ENCODE data around the gene C2orf78.
A peak's percentile ranks its signal among the peaks of the same experiment; 100 is the strongest.
"Not testable (repeated sequence)": the region's sequence is repeated elsewhere in the genome, so short reads cannot be mapped to it uniquely, and the experiment has no call there.

C2orf78 gene

DNA sequence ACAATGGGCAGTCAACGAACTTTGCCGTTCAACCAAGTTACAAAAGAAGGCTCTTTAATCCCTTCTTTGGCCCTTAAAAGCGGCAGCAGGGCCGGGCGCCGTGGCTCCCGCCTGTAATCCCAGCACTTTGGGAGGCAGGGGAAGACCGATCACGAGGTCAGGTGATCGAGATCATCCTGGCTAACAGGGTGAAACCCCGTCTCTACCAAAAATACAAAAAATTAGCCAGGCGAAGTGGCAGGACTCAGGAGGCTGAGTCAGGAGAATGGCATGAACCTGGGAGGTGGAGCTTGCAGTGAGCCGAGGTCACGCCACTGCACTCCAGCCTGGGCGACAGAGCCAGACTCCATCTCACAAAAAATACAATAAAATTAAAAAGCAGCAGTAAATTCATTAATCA lies 581 bp upstream of the C2orf78 start:
- not testable (repeated sequence) for DNase-seq

DNA sequence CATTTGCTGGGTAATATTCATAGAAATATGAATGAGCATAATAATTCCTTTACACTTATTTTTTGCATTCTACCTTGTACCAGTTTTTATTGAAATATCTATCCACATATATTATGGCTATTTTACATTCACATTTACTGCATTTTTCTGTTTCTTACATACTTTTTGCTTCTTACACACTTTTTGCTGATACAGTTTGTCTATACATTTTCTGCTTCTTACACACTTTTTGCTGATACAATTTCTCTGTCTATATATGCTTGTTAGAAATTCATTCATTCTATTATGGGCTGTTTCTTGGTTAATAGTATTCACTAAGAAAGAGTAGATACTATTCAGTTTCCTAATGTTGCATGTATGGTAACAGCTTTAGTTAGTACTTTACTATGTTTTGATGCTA lies 27.9 kb downstream of the C2orf78 start:
- DNase-seq, result no peak

DNA sequence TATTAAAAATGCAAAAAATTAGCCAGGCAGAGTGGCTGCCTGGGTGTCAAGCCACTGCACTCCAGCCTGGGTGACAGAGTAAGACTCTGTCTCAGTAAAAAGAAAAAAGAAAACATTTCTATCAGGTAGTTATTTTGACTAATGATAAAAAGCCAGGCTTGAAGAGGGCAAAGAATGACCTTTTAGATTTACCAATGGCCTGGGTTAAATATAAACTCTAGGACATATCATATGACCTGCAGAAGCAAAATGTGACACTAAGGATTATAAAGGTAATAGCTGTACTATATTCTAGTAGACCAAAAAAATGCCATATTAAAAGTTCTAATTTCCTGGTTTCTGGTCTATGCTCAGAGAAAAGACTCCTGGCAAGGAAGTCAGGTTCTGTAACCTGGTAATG lies 28.7 kb downstream of the C2orf78 start:
- DNase-seq, result no peak

DNA sequence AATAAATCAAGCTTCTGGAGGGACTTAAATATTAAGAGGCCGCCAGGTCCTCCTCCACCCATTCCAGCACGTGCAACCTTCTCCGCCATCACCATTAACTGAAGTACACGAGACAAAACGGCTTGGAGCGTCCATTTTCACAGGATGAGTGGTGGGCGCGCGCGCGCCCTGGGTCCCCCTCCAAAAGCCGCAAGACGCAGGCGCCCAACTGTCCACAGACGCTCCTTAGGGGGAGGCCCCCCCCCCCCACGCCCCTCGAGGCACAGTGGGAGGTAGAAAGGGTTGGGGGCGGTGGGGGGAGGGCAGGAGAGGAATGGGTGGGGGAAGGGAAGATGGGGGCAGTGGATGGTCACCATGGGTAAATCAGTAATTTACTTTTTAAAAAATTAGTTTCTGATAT lies 34.3 kb downstream of the C2orf78 start:
- DNase-seq, result no peak

DNA sequence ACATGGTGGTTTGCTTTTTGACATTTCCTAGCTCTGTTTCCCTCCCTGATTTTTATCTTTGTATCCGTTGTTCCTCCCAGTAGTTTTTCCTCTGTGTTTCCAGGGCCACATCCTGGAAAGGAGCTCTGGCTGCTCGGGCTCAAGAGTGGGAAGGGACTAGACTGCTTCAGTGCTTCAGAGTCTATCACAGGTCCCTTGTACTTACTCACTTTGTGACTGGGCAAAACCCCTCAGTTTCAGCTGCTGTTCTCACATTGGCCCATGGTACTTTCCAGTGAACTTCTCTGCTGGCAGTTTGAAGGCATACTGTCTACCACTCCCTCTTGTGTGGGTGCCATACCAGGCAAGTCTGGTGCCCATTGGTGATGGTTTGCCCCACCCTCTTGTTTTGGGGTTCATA lies 37.2 kb downstream of the C2orf78 start:
- DNase-seq, result no peak

DNA sequence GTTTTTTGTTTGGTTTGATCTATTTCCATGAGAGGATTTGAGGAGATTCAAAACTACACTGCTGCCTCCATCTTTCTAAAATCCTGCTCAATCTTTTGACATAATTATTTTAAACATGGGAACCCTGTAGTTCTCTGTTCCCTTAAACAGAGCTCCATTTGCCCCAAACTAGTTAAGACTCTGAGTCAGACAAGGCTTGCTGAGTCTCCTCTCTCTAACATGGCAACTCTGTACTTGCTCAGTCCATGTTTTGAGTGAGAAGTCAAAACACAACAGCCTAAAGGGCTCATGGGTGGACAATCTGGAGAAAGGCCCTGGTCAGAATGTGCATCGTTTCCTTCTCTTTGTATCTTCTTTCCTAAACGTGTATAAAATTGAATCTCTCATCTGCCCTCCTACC lies 37.7 kb downstream of the C2orf78 start:
- no peak for DNase-seq

DNA sequence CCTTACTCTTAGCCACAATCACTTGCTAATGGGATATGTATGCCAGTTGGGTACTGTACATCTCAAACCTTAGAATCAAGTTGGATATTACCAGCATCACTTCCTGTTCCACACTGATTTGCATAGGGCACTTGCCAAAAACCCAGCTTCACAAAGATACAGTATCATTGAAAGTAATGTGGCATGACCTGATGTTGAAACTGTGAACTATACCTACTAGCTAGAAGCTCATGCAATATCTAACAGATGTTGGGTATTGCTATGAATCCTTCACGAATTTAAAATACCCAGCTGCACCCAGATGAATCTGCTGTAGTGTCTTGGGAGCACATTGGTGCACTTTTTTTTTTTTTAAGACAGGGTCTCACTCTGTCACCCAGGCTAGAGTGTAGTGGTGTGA lies 38.3 kb downstream of the C2orf78 start:
- no peak for DNase-seq

DNA sequence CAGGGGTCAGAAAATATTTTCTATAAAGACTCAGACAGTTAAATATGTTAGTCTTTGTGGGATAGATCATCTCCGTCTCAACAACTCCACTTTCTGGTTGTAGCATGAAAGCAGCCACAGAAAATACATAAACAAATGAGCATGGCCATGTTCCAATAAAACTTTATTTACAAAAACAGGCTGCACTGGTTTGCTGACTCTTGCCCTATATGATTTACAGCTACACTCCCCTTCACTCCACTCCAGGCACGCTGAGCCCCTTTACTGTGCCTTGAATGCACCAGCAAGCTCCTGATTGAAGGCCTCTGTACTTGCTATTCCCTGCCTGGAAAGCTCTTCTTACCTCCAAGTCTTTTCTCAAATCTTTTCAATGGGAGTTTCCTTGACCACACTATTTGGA lies 39.0 kb downstream of the C2orf78 start:
- no peak for DNase-seq

DNA sequence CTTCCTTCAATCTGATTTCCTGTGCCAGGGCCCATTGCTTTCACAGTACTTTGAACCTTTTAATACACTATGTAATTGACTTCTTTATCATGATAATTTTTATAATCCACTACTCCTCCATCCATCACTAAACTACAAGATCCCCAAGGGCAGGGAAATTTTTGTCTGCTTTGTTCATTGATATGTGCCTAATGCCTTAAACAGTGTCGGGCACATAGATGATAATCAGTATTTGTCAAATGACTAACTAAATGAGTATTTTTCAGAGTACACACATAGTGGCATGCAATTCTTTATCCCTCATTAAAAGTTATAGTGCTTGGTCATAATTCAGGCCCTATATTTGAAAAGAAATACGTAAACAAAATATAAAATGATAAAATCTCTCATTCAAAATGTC lies 39.4 kb downstream of the C2orf78 start:
- no peak for DNase-seq

DNA sequence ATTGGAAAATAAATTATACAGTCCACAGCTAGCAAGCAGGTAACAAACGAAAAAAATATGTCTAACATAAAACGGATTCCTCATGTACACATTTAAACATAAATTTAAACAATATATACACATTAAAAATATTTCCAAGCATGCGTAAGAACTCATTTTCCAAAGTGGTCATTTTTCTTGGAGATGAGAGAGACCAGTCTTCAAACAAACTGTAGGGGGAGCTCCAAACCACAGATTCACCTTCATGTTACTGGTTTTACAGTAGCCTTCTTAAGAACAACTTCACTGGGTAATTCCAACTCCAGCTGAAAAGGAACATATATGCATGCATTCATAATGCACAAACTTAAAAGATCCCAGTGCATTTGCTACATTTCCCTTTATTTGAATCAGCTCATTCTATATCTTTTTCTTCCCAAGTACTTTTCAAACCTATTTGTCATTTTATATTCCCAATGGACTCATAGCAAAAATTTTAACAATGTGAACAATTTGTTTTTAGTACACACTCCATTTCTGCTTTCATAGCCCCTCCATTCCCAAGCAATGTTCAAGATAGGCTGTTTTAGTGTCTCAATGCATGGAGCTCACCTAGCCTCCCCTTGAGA lies 40.0 kb downstream of the C2orf78 start:
- DNase-seq, result peak; percentile 30

DNA sequence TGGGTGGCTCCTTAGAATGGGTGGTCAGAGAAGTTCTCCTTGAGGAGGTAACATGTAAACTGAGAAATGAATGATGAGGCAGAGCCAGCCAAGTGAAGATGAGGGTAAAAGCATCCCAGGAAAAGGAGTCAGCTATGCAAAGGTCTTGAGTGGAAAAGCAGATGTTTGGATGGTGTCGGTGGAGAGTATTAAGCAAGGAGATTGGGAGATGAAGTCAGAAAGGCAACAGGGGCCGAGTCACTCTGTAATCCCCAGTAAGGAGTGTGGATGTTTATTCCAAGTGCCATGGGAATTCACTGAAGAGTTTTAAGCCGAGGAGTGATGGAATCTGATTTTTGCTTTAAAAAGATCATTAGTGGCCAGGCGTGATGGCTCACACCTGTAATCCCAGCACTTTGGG lies 41.4 kb downstream of the C2orf78 start:
- DNase-seq, result no peak

DNA sequence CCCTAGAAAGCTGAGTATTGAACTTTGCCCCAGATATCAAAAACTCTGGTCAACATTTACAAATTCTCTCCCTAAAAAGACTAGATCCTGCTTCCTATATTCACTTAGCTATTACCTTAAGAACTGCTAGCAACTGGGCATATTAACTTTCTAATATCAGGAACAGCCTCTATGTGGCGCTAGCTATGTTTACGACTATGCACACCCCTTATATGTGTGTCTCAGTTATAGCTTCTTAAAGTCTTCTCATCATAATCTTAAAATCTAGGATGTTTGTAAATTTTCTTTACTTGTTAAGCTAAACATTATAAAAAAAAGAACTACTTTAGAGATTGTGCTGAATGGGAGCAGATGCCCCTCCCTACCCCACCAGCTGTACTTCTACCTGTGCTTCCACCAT lies 43.0 kb downstream of the C2orf78 start:
- DNase-seq, result no peak

DNA sequence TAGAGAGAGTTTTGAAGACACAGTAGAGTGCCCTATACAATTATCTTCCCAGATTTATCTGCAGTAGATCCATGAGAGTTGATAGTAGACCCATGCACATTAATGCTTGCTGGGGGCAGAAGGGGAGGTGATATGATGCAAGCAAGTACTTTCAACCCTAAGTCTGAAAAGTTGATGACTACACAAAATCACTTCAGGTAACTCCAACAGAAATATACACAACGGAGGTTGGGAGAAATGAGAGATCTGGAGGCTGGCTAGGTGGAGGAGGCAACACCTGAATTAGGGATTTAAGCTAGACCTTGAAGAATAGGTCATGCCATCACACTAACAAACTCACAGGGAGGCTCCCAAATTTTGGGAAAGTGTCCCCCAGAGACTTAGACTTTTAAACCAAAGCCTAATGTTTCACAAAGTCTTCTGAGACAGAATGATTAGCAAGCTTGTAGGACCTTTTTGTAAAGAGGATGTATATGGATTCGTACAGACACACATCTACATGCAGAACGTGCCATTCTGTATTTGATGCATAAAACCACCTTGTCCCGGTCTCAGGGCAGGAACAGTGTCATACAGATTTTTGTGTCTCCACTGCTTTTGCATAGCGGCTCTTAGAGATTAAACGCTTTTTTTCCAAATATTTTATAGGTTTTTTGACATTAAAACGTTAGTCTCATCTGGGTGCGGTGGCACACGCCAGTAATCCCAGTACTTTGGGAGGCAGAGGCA lies 43.8 kb downstream of the C2orf78 start:
- DNase-seq, result no peak

DNA sequence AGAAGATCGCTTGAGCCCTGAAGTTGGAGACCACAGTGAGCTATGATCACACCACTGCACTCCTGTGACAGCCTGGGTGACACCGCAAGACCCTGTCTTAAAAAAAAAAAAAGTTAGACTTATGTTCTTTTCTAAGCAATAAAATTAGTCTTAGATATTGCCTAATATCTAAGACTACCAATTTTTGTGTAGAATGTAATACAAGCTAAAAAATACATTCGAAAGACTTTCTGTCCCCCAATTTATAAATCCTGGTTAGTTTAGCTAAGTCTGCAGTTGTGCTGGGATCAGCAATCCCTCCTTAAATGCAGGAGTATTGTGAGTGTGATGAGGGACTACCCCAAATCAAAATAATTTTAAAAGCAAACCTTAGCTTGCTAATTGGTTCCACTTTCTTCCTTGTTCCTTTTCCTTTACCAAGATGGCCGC lies 44.4 kb downstream of the C2orf78 start:
- no peak for DNase-seq

DNA sequence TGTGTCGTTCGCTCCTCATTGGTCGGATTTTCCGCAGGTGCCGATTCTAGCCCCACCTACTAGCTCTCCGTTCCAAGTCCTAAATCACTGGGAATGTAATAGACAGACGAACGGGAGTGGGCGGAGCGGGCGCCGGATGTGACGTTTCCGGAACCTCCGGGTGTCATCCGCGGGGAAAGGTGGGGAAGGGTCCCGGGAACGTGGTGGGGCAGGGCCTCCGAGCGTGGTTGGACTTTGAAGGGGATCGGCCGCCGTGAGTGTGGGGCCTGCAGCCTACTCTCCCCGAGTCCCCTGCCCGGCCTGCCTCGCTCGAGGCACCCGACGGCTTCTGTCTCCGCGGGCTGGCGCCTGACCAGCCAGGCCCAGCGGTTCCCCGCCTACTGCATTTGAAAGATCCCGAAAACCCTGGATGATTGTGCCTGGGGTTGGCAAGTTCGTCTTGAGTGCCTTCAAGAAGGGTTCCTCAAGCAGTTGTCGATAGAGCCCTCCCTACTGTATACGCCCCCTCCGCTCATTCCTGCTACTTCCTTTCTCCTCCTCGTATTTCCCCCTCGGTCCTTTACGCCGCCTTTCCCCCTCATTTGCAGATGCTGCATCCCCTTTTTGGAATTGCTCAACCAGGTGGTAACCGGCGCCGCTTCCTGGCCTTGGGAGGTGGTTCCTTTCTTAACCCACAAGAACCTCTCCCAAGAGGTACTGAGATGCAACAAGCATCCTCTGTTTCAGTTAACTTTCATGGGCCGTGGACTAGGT lies 45.0 kb downstream of the C2orf78 start, which contains the start of gene STAMBP:
Gene STAMBP, plus strand, starts transcription at position 144 of the 753 bp plus-strand sequence. CDS start 1,896 bp downstream, outside the sequence.
- peak; percentile 90 for DNase-seq

DNA sequence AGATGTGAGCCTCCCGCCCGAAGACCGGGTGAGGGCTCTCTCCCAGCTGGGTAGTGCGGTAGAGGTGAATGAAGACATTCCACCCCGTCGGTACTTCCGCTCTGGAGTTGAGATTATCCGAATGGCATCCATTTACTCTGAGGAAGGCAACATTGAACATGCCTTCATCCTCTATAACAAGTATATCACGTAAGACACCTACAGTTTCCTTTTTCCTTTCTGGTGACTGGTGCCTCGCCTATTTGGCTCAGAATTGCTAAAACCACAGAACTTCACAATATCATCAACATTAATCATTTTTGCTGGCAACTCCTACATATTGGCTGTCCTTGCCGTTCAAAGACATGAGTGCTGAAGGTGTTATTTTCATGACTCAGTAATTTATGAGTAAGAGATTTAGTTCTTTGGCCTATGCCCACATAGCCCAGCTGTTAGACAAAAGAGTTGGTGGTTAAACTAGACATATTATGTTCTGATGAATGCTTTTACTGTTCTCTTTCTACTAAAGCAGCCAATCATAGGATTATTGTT lies 47.0 kb downstream of the C2orf78 start:
- no peak for DNase-seq

DNA sequence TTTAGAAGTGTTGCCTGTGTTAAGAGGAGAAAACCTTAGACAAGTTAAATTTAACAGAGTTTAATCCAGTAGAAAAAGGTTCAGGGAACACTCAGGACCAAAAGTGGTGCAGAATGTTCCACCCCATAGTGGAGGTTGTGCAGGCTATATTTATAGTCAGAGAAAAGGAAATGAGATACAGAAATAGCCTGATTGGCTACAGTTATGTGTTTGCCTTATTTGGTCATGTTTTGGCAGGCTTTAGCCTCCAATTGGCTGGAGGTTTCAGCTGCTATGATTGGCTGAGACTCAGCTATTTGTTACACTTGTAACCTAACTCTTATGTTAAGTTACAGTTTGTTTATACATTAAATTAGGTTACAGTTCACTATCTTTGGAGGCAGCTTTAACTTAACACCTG lies 48.9 kb downstream of the C2orf78 start:
- no peak for DNase-seq

DNA sequence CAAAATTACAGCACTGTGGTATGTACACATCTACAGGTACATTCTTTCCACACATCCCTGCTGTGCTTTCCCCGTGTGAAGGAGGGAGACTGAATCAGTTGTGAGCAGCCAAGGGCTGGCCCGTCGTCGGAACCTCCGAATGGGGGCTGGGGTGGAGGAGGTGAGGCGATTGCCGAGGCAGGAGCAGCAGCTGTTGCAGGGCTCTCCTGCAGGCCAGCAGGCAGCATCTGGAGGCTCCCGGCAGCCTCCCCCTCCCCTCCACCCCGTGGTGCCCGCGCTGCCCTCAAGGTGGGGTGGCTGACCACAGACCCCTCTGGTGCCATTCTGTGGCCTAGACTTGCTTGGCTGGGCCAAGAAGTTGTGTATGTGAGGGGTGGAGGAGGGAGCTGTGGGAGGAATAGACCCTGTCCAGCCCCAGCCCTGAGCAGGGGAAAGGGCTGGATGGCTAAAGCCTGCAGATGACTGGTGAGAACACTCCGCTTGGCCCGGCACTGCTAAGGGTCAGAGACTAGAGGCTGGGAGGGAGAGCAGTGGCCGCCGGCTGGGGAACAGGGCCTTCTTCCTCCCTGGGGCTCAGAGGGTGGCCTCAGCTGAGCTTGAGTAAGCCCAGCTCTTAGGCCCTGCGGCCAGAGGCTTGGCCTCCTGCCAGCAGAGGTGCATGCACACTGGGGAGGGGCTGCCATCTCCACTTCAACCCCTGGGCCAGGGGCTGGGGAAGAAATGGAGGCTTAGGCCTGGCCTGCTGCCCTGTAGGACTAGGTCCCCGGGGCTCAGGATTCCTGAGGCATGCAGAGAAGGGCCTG lies 52.4 kb downstream of the C2orf78 start:
- no peak for DNase-seq

DNA sequence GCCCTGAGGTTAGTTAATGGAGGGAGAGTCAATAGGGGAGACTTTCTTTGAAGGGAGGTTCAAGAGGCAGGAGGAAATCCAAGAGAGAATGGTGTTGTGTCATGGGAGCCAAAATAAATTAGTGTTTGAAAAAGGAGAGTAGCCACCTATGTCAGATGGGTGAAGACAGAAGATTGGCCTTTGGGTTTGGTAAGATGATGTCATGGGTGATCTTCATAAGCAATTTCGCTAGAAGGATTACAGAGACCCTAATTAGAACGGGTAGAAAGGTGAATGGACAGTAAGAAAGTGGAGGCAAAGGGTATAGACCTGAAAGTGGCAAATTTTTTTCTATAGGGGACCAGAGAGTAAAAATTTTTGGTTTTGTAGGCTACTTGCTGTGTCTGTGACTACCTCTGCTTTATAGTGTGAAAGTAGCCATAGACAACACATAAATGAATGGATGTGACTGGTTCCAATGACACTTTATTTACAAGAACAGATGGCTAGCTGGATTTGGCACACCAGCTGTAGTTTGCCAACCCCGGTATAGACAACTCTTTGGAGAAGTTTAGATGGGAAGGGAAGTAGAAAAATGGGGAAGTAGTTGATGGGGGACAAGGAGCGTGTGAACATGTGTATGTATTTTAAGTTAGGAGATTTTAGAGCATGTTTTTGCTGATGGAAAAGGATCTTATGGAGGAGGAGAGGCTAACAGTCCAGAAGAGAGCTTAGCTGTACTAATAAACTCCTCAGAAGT lies 54.0 kb downstream of the C2orf78 start:
- DNase-seq, result no peak

DNA sequence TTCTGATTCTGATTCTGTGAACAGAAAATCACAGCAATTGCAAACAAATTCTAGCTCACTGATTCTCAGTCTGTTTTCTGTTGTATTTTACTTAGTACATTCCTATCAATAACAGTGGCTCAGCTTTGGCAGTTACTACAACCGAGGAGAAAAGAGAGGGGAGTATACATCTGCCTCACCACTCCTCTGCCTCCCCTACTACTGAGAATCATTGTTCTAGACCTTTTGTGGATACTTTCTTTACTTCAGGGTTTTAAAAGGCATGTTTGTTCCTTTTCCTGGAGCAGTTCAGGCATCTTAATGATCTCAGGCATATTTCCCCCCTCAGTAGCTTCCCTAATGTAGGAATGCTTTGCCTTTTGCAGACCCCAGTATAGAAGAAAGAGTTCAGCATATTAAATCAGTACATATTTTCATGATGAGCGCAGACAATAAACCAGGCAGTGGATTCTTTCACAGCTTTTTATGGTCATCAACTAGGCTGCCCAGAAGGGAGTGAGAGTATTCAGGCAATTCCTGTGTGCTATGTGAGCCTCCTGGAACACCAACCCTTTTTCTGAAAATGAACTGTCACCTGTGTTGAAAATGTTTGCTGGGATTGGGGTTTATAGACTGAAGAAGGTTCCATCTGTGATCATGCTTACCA lies 55.0 kb downstream of the C2orf78 start:
- DNase-seq, result no peak

DNA sequence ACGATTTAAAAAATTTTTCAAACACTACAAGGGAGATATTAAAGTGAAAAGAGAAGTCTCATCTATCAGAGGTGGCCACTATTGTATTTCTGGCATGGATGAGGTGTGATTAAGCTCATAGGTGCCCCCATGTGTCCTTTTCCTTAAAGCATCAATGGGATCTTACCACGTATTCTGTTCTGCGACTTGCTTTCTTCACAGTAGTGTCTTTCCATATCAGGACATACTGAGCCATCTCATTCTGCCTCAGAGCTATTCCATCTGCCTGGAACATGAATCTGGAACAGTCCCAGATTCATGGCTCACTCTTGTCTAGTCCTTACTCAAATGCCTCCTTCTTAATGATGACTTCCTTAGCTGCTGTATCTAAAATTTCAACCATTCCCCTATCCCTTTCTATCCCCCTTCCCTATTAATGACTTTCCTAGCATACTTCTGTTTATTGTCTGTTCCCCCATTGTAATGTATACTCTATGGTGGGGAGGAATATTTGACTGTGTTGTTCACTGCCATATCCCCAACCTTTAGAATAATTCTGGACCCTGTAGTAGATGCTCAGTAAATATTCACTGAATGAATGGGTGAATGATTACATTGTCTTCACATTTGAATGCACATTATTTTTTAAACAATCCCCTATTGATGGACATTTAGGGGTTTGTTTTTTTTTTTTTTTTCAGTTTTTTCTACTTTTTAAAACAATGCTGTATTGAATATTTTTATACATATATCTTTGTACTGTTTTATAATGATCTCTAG lies 55.8 kb downstream of the C2orf78 start:
- no peak for DNase-seq
